Heart left ventricle (tissue), 16 donors: ENCODE measurements around the gene LARP7. TPM values are rescaled to one million over a fixed set of nuclear protein-coding genes. Genes with fewer than 3 reads are reported as not detected.
"Not testable (repeated sequence)": the region's sequence is repeated elsewhere in the genome, so short reads cannot be mapped to it uniquely, and the experiment has no call there.

ENCODE experiments used
- ATAC-seq, 4 donors: fragments of 200-7000 bp; cut with Tn5 transposase; one replicate each; pipeline ENCODE4 v1.9.1; 2020 to 2022; ENCODE audit warnings: moderate library complexity in 4 of 4, mild to moderate bottlenecking in 3 of 4, moderate number of reproducible peaks in 1 of 4
- DNase-seq, 5 donors: peaks; one replicate each; pipeline ENCODE4 v3.0.0-alpha.2; 2020
- H3K27ac ChIP-seq, 12 donors: fragments of 200-600 bp; sonication (generic) in 4 of 12; one replicate each; pipeline versions ENCODE4 v1.5.0 to v1.8.0; 2016 to 2022; ENCODE audit warnings: mild to moderate bottlenecking in 2 of 12
- H3K27me3 ChIP-seq, 9 donors: fragments of 200-600 bp; sonication (generic) in 2 of 9; one replicate each; pipeline versions ENCODE4 v1.5.1 to v1.8.0; 2016 to 2022; ENCODE audit warnings: mild to moderate bottlenecking in 3 of 9
- H3K36me3 ChIP-seq, 9 donors: fragments of 200-600 bp; sonication (generic) in 2 of 9; one replicate each; pipeline versions ENCODE4 v1.5.0 to v1.8.0; 2018 to 2022; ENCODE audit warnings: mild to moderate bottlenecking in 2 of 9
- H3K4me1 ChIP-seq, 12 donors: fragments of 200-600 bp; sonication (generic) in 4 of 12; one replicate each; pipeline versions ENCODE4 v1.5.0 to v1.8.0; 2016 to 2022; ENCODE audit warnings: mild to moderate bottlenecking in 3 of 12
- H3K4me3 ChIP-seq, 12 donors: fragments of 200-600 bp; sonication (generic) in 4 of 12; one replicate each; pipeline versions ENCODE4 v1.5.0 to v1.8.0; 2017 to 2022; ENCODE audit warnings: mild to moderate bottlenecking in 9 of 12, moderate library complexity in 4 of 12
- H3K9me3 ChIP-seq, 12 donors: fragments of 200-600 bp; sonication (generic) in 4 of 12; one replicate each; pipeline versions ENCODE4 v1.5.0 to v1.8.0; 2016 to 2022; ENCODE audit warnings: mild to moderate bottlenecking in 1 of 12
- POLR2A ChIP-seq, 2 donors: fragments of 450-650 bp; IDR thresholded peaks; one replicate each; pipeline ENCODE4 v1.6.1; 2017; ENCODE audit warnings: antibody characterized with exemption in 2 of 2, mild to moderate bottlenecking in 2 of 2, moderate library complexity in 2 of 2
- WGBS, 4 donors: extraction: QIAGEN DNeasy Blood & Tissue Kit in 2 of 4; methylation state at CpG; one replicate each; pipeline versions ENCODE4 v1.1.5 to v1.1.7; 2013 to 2018; 5-methylcytosine and 5-hydroxymethylcytosine counted together
- intact Hi-C, 10 donors: fragments of 100-400 bp; cut with DNase I; formaldehyde crosslinking; loops; one replicate each; pipeline versions ENCODE4 v1.11.1 to v1.14.2; 2022
- polyA plus RNA-seq, 2 donors: library from polyadenylated mRNA; stranded (reverse); fragments of 200-250 nt; gene quantifications; one replicate each; pipeline ENCODE4 v1.2.3, GENCODE V29; 2013
- total RNA-seq, 9 donors: library from RNA; depleted of rRNA in 2 of 9; stranded (reverse); fragments of >200 nt in 2 of 9; fragmentation: NEBNext Ultra II Directional in 3 of 9; extraction: Animal tissue kit (Norgen Biotek cat#: 25700) in 3 of 9; gene quantifications; one replicate each; pipeline versions ENCODE4 v1.1.0 to v1.2.4, GENCODE V29; 2016 to 2023
- TF ChIP-seq, protein P1 (sequence below), 12 donors: fragments of 200-600 bp; sonication (generic) in 4 of 12; IDR thresholded peaks; one replicate each; pipeline versions ENCODE4 v1.5.0 to v1.8.0; 2018 to 2022; ENCODE audit warnings: antibody characterized with exemption in 12 of 12, mild to moderate bottlenecking in 5 of 12
- donor health status: ischemic (EF 13 %, LVEDD 7.1; RV severe dilation, severe dysfunction).
- donor health status: healthy with polysubstance abuse.
- donor health status: DM: no; HTN: yes; CAD: no.
- donor health status: DM: no; HTN: no; CAD: no.
- donor health status: ischemic (EF 25% LVEDD 6.9; RV normal size, moderate dysfunction).
- donor health status: ischemic (EF 25% LVEDD 5.7; RV mildly dilated, moderate dysfunction).
- donor health status: healthy.
- donor health status: DM: yes; HTN: yes; CAD: no.
- donor health status: ischemic (EF 35%, LVEDD 5.7; RV mildly dilated, moderate dysfunction).
- donor health status: nonischemic (EF 11% LVEDD 7.7; RV severe dilation, severe dysfunction).
- donor health status: DM: yes; HTN: yes; CAD: no.
- donor health status: PGD.
- donor health status: ischemic (EF 29% LVEDD 5.4; RV normal size, mild dysfunction).
- donor health status: nonischemic (EF 23%, LVEDD 6.1; RV moderate dilation, normal function).

LARP7 gene
- total and polyA plus RNA-seq, 11 donors, result 43.0 to 73.0 (median 50.3) TPM

DNA sequence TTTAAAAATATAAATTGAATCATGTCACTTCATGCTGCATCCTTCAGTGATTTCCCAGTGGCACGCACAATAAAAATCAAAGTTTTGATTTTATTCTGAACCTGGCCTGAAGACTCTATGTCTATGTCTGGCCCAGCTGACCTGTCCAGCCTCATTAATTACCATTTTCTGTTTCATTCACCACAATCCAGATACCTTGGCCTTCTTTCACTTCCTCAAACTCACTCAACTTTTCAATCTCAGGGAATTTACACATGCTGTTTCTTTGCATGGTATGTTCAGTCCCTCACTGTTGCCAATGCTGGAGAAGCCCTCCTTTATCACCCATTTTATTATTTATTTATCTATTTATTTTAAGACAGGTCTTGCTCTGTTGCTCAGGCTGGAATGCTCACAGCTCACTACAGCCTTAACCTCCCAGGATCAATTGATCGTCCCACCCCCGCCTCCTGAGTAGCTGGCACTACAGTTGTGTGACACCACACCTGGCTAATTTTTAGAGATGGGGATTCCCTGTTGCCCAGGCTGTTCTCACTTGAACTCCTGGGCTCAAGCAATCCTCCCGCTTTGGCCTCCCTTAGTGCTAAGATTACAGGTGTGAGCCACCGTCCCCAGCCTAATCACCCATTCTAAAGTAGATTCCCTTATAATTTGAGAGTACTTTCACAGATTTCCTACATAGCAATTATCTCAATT, 43.4 kb upstream of the LARP7 start:
- H3K9me3 ChIP-seq, result peaks cover 0 to 9% (median 0%) of the 10 kb centered on the region in 12 donors
- no peak for DNase-seq
- H3K4me1 ChIP-seq, result no peaks in the 10 kb centered on the region
- H3K4me3 ChIP-seq, result no peak overlapping the region
- WGBS, 4 donors, result 97 to 99% (median 97%) methylated on average over 5 of the region's 5 CpGs
- no peak overlapping the region for H3K27ac ChIP-seq
- TF ChIP-seq, protein P1, sequence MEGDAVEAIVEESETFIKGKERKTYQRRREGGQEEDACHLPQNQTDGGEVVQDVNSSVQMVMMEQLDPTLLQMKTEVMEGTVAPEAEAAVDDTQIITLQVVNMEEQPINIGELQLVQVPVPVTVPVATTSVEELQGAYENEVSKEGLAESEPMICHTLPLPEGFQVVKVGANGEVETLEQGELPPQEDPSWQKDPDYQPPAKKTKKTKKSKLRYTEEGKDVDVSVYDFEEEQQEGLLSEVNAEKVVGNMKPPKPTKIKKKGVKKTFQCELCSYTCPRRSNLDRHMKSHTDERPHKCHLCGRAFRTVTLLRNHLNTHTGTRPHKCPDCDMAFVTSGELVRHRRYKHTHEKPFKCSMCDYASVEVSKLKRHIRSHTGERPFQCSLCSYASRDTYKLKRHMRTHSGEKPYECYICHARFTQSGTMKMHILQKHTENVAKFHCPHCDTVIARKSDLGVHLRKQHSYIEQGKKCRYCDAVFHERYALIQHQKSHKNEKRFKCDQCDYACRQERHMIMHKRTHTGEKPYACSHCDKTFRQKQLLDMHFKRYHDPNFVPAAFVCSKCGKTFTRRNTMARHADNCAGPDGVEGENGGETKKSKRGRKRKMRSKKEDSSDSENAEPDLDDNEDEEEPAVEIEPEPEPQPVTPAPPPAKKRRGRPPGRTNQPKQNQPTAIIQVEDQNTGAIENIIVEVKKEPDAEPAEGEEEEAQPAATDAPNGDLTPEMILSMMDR (IDR thresholded peaks at IDR 0.05), result no peak
- no peak for TF ChIP-seq POLR2A (IDR thresholded peaks at IDR 0.05)
- intact Hi-C loops, result no loop called here
- H3K36me3 ChIP-seq, result no peaks in the 10 kb centered on the region
- H3K27me3 ChIP-seq, result no peaks in the 10 kb centered on the region
- ATAC-seq, result no peak

DNA sequence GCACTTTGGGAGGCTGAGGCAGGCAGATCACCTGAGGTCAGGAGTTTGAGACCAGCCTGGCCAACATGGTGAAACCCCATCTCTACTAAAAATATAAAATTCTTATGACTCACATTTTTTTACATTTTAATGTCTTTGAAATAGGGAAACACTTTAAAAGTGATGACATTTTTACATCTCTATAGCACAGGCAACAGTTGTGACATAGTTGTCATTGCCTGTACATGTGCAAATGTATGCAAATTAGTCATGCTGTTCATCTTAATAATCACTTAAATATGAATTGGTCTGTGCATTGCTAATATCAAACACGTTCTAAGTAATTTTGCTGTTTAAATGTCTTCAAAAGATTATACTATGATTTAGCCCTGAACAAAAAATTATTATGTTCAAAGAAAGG, 42.0 kb upstream of the LARP7 start:
- WGBS, 4 donors, result 98 to 99% (median 98%) methylated on average over 1 of the region's 1 CpG
- H3K27me3 ChIP-seq, result no peaks in the 10 kb centered on the region
- H3K4me3 ChIP-seq, result no peak overlapping the region
- H3K27ac ChIP-seq, result no peak overlapping the region
- TF ChIP-seq, protein P1 (IDR thresholded peaks at IDR 0.05), result no peak
- TF ChIP-seq POLR2A (IDR thresholded peaks at IDR 0.05), result no peak
- no peaks in the 10 kb centered on the region for H3K36me3 ChIP-seq
- H3K4me1 ChIP-seq, result no peaks in the 10 kb centered on the region
- H3K9me3 ChIP-seq, result peaks cover 0 to 9% (median 0%) of the 10 kb centered on the region in 12 donors
- no peak for ATAC-seq
- intact Hi-C loops, result no loop called here
- DNase-seq, result no peak

DNA sequence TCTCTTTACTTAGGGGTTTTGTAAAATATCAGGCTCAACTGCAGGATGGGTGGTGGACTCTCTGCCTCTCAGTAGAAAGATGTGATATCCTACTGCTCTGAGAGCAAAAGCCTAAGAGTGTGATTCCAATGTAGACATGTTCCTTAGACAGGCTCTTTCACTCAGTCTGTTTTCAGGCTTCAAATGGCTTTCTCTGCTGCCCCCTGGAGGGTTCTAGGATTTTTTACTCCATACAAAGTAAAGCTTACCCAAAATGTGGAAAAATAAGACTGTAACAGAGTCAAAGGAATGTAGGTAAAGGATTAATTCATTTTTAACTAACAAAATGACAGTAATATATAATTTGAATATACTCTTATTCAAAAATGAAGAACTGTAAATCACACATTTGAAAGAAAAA, 32.4 kb upstream of the LARP7 start:
- intact Hi-C loops, result loop anchor here in 9 of 10 donors (1.0 to 10.0 kb wide), 6 partner anchors 274 to 530 kb away; no protein-coding TSS in a partner anchor
- H3K36me3 ChIP-seq, result peaks cover 0 to 20% (median 9%) of the 10 kb centered on the region in 9 donors
- H3K27ac ChIP-seq, result no peak overlapping the region
- no peaks in the 10 kb centered on the region for H3K9me3 ChIP-seq
- H3K27me3 ChIP-seq, result no peaks in the 10 kb centered on the region
- H3K4me3 ChIP-seq, result no peak overlapping the region
- H3K4me1 ChIP-seq, result no peaks in the 10 kb centered on the region
- peak; percentile 42 to 84 (median 64) for ATAC-seq
- peak in 3 of 5 donors; percentile 18 to 35 (median 19) for DNase-seq
- TF ChIP-seq, protein P1 (IDR thresholded peaks at IDR 0.05), result peak; percentile 22 to 72 (median 64)
- TF ChIP-seq POLR2A (IDR thresholded peaks at IDR 0.05), result no peak

DNA sequence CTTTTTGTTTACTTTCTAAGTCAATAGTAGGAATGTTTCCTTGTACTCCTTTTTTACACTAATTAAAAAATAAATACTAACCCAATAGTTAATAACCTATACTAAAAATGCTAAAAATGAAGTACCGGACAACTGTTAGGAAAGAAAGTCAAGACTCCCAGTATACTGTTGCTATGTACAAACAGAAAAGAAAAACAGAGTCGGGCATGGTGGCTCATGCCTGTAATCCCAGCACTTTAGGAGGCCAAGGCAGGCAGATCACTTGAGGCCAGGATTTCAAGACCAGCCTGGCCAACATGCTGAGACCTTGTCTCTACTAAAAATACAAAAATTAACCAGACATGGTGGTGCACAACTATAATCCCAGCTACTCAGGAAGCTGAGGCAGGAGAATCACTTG, 24.1 kb upstream of the LARP7 start:
- H3K9me3 ChIP-seq, H3K27ac ChIP-seq, ATAC-seq, DNase-seq, H3K4me1 ChIP-seq, intact Hi-C loops, H3K4me3 ChIP-seq, H3K27me3 ChIP-seq: not testable (repeated sequence)
- 80 to 94% (median 89%) methylated on average over 2 of the region's 2 CpGs for WGBS, 4 donors
- H3K36me3 ChIP-seq, result peaks cover 0 to 11% (median 0%) of the 10 kb centered on the region in 9 donors

DNA sequence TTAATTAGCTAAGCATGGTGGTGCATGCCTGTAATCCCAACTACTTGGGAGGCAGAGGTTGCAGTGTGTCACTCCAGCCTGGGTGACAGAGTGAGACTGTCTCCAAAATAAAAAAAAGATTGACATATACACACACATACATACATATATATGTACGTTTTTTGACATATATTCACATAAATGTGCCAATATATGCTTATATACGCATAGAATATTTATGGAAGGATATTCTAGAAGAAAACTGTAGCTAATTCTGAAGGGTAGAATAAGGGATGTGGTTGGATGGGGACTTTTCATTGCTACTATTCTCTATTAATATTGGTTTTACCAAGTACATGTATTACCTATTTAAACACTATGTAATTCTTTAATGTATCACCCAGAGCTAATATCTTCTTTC, 20.0 kb upstream of the LARP7 start:
- Histone ChIP-seq H3K4me1 (no peaks in the 10 kb centered on the region), H3K27ac (no peak overlapping the region), H3K9me3 (no peaks in the 10 kb centered on the region), H3K4me3 (no peak overlapping the region), H3K36me3 (peaks cover 0 to 21% (median 10%) of the 10 kb centered on the region in 9 donors), H3K27me3 (no peaks in the 10 kb centered on the region)
- WGBS, 4 donors, result 97 to 98% (median 98%) methylated on average over 2 of the region's 2 CpGs
- ATAC-seq (no peak), DNase-seq (no peak)
- intact Hi-C loops, result no loop called here
- no peak for TF ChIP-seq POLR2A (IDR thresholded peaks at IDR 0.05)
- TF ChIP-seq, protein P1 (IDR thresholded peaks at IDR 0.05), result no peak
